ENCODE data around the gene ANKS1A. TPM values are rescaled to one million over a fixed set of nuclear protein-coding genes. Genes with fewer than 3 reads are reported as not detected.

ANKS1A gene
- total RNA-seq, 1 donor from 2014 or later = 76.9 TPM

GRCh38 chr6:35064290-35064689, 175.2 kb downstream of the ANKS1A start:
- H3K36me3 Mint-ChIP-seq (ENCODE audit: unreplicated experiment) = no peaks in the 10 kb centered on the region
- no peak overlapping the region for H3K27ac Mint-ChIP-seq (ENCODE audit: unreplicated experiment)
- no peak for DNase-seq
- peaks cover 7% of the 10 kb centered on the region for H3K9me3 Mint-ChIP-seq (ENCODE audit: unreplicated experiment)
- no peak overlapping the region for H3K4me3 Mint-ChIP-seq (ENCODE audit: unreplicated experiment)
- TF ChIP-seq CTCF (IDR thresholded peaks at IDR 0.05; ENCODE audit: partially characterized antibody, unreplicated experiment) = no peak
- H3K27me3 Mint-ChIP-seq (ENCODE audit: unreplicated experiment) = peaks cover 11% of the 10 kb centered on the region
- peaks cover 15% of the 10 kb centered on the region for H3K4me1 Mint-ChIP-seq (ENCODE audit: low read depth, unreplicated experiment)

GRCh38 chr6:35064757-35065440, 175.8 kb downstream of the ANKS1A start:
- TF ChIP-seq CTCF (IDR thresholded peaks at IDR 0.05; ENCODE audit: partially characterized antibody, unreplicated experiment) = no peak
- DNase-seq = no peak
- peaks cover 4% of the 10 kb centered on the region for H3K9me3 Mint-ChIP-seq (ENCODE audit: unreplicated experiment)
- peaks cover 9% of the 10 kb centered on the region for H3K4me1 Mint-ChIP-seq (ENCODE audit: low read depth, unreplicated experiment)
- H3K36me3 Mint-ChIP-seq (ENCODE audit: unreplicated experiment) = no peaks in the 10 kb centered on the region
- no peak overlapping the region for H3K27ac Mint-ChIP-seq (ENCODE audit: unreplicated experiment)
- peaks cover 7% of the 10 kb centered on the region for H3K27me3 Mint-ChIP-seq (ENCODE audit: unreplicated experiment)
- no peak overlapping the region for H3K4me3 Mint-ChIP-seq (ENCODE audit: unreplicated experiment)

GRCh38 chr6:35065441-35065800, 176.4 kb downstream of the ANKS1A start:
- Mint-ChIP-seq H3K4me3 (ENCODE audit: unreplicated experiment) (no peak overlapping the region), H3K27ac (ENCODE audit: unreplicated experiment) (no peak overlapping the region), H3K4me1 (ENCODE audit: low read depth, unreplicated experiment) (peaks cover 8% of the 10 kb centered on the region), H3K9me3 (ENCODE audit: unreplicated experiment) (peaks cover 4% of the 10 kb centered on the region), H3K36me3 (ENCODE audit: unreplicated experiment) (no peaks in the 10 kb centered on the region), H3K27me3 (ENCODE audit: unreplicated experiment) (peaks cover 5% of the 10 kb centered on the region)
- DNase-seq = no peak
- TF ChIP-seq CTCF (IDR thresholded peaks at IDR 0.05; ENCODE audit: partially characterized antibody, unreplicated experiment) = no peak

- no peak overlapping the region for H3K4me3 Mint-ChIP-seq (ENCODE audit: unreplicated experiment)
- peaks cover 7% of the 10 kb centered on the region for H3K4me1 Mint-ChIP-seq (ENCODE audit: low read depth, unreplicated experiment)
- no peak for TF ChIP-seq CTCF (IDR thresholded peaks at IDR 0.05; ENCODE audit: partially characterized antibody, unreplicated experiment)
- peaks cover 5% of the 10 kb centered on the region for H3K27me3 Mint-ChIP-seq (ENCODE audit: unreplicated experiment)
- no peak overlapping the region for H3K27ac Mint-ChIP-seq (ENCODE audit: unreplicated experiment)
- peaks cover 2% of the 10 kb centered on the region for H3K36me3 Mint-ChIP-seq (ENCODE audit: unreplicated experiment)
- DNase-seq = no peak
- peaks cover 4% of the 10 kb centered on the region for H3K9me3 Mint-ChIP-seq (ENCODE audit: unreplicated experiment)
These were observed 176.8 kb downstream of the ANKS1A start for GRCh38 chr6:35065870-35066269.

GRCh38 chr6:35067234-35067633, 178.2 kb downstream of the ANKS1A start:
- Mint-ChIP-seq H3K4me3 (ENCODE audit: unreplicated experiment) (no peak overlapping the region), H3K27ac (ENCODE audit: unreplicated experiment) (no peak overlapping the region), H3K36me3 (ENCODE audit: unreplicated experiment) (peaks cover 5% of the 10 kb centered on the region), H3K27me3 (ENCODE audit: unreplicated experiment) (peaks cover 5% of the 10 kb centered on the region), H3K9me3 (ENCODE audit: unreplicated experiment) (peaks cover 4% of the 10 kb centered on the region), H3K4me1 (ENCODE audit: low read depth, unreplicated experiment) (peaks cover 5% of the 10 kb centered on the region)
- no peak for TF ChIP-seq CTCF (IDR thresholded peaks at IDR 0.05; ENCODE audit: partially characterized antibody, unreplicated experiment)
- no peak for DNase-seq
